Esophagus squamous epithelium (tissue), 4 donors: ENCODE data around the gene CDK6.

ENCODE experiments used
- CTCF ChIP-seq, 6 experiments: fragments of 450-650 bp in 4 of 6; fragments of 200-600 bp in 2 of 6; sonication (generic) in 2 of 6; IDR thresholded peaks; one replicate each; pipeline ENCODE4 v1.5.1; 2016 to 2019; ENCODE audit warnings: antibody characterized with exemption in 6 of 6, mild to moderate bottlenecking in 4 of 6, moderate library complexity in 4 of 6
- POLR2A ChIP-seq, 4 donors: fragments of 450-650 bp; IDR thresholded peaks; one replicate each; pipeline ENCODE4 v1.6.1; 2017; ENCODE audit warnings: antibody characterized with exemption in 4 of 4, mild to moderate bottlenecking in 4 of 4, moderate library complexity in 3 of 4

GRCh38 chr7:92778972-92779371, 57.4 kb downstream of the CDK6 start:
- TF ChIP-seq CTCF (IDR thresholded peaks at IDR 0.05): no peak
- TF ChIP-seq POLR2A (IDR thresholded peaks at IDR 0.05): no peak
